ACHN (cell line): Measurements from ENCODE around the gene SLC45A2.
A peak's percentile ranks its signal among the peaks of the same experiment; 100 is the strongest.
"Not testable (repeated sequence)": the region's sequence is repeated elsewhere in the genome, so short reads cannot be mapped to it uniquely, and the experiment has no call there.

Source experiments
- DNase-seq: peaks from one replicate; pipeline ENCODE4 v3.0.0-alpha.2; 2015
- in situ Hi-C: cut with HindIII; loops from 2 replicates; pipeline ENCODE4 v1.10.0; 2017; ENCODE audit warnings: low sequenced_read_pairs, low pct_ligation_motif_present, low pct_unique_long_range_greater_than_20kb

SLC45A2 gene, protein sequence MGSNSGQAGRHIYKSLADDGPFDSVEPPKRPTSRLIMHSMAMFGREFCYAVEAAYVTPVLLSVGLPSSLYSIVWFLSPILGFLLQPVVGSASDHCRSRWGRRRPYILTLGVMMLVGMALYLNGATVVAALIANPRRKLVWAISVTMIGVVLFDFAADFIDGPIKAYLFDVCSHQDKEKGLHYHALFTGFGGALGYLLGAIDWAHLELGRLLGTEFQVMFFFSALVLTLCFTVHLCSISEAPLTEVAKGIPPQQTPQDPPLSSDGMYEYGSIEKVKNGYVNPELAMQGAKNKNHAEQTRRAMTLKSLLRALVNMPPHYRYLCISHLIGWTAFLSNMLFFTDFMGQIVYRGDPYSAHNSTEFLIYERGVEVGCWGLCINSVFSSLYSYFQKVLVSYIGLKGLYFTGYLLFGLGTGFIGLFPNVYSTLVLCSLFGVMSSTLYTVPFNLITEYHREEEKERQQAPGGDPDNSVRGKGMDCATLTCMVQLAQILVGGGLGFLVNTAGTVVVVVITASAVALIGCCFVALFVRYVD

DNA sequence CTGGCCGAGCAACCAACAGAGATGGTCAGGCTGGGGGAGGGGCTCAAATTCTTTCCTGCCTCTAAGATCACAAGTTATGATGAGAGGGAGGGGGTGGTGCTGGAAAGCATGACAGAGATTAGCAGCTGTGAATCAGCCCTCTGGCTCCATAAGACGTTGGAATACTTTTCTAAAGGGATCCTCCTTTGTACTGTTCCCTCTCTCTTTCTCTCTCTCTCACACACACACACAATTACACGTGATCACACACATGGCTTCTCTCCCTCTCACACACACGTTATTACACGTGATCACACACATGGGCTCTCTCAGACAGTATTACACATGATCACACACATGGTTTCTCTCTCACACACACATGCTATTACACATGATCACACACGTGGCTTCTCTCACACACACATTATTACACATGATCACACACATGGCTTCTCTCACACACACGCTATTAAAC is at the start of gene SLC45A2:
TSS of gene SLC45A2 (minus strand) at position 23 of the 454 bp plus-strand sequence. CDS start 110 bp downstream, outside the sequence.
- in situ Hi-C loops: no loop called here
- no peak for DNase-seq

DNA sequence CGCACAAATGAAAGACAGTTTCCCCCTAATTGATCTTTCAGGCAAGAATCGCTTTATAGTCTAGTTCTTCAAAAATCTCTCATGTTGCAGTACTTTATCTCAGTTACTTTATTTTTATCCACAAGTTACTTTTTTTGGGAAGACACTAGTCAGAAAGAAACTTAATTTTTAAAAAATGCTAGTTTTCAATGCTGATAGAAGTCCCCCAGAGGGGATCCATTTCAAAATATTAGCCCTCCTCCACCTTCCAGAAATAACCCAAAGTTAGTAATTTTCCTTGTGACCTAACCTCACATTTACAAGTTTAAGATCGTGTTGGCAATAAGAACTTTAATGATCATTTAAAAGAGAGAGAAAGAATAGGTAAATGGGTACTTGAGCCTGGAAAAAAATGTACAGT is 47.5 kb upstream of the SLC45A2 start:
- in situ Hi-C loops: no loop called here
- DNase-seq: no peak

DNA sequence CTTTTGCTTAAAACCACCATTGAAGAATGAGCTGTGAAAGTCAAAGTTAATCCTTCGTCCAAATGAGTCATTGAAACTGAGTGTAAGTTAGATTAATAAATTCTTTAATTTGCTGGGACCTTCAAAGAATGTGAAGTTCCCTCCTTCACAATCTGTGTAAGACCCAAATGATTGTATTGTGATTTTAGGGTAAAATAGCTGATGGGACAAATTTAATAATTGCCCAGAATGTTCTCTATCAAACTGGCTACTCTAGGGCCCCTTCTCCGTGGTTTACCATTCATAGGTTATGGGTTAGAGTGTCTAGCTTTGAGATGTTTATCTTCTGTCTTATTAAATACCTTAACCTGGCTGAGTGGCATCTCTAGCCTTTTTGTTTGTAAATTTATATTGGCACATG is 46.6 kb upstream of the SLC45A2 start:
- in situ Hi-C loops: no loop called here
- DNase-seq: no peak

DNA sequence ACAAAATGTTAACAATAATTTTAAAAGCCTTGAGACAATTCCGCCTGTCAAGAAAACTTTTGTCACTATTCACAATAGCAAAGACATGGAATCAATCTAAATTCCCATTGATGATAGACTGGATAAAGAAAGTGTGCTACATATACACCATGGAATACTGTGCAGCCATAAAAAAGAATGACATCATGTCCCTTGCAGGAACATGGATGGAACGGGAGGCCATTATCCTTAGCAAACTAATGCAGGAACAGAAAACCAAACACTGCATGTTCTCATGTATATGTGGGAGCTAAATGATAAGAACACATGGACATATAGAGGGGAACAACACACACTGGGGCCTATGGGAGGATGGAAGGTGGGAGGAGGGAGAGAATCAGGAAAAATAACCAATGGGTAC is 46.1 kb upstream of the SLC45A2 start:
- in situ Hi-C loops, DNase-seq: not testable (repeated sequence)

DNA sequence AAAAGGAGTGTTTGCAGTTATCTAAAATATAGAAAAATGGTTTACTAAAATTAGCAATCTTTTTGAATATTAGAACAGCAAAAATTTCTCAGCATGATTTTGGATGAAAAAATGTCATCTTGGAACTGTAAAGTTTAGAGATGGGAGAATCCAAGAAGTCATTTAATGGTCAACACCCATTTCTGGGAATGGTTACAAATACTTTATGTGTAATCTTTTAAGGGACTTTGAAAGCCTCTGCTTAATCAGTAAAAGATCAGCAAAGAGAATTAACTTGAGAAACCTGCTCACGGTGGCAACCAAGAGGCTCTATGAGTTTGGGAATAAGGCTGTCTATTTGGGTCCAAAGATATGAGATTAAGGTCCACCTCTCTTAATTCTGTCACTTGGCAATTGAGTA is 45.6 kb upstream of the SLC45A2 start:
- peak; percentile 41 for DNase-seq
- in situ Hi-C loops: no loop called here

DNA sequence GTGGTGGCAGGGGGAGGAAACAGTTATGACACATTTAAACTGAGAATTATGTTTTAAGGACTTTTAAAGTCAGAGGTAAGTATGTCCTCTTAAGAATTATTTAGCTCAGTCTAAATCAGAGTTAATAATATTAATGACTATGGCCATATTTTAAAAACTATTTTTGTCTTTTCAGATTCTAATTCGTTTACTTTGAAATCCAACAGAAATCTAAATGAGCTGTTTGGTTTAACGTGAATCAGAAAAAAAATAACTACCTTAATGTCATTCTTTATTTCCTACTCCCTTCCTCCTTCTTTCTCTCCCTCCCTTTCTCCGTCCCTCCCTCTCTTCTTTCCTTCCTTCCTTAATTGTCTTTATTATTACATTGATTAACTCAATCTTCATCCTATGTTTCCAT is 43.9 kb upstream of the SLC45A2 start:
- in situ Hi-C loops: no loop called here
- DNase-seq: no peak

DNA sequence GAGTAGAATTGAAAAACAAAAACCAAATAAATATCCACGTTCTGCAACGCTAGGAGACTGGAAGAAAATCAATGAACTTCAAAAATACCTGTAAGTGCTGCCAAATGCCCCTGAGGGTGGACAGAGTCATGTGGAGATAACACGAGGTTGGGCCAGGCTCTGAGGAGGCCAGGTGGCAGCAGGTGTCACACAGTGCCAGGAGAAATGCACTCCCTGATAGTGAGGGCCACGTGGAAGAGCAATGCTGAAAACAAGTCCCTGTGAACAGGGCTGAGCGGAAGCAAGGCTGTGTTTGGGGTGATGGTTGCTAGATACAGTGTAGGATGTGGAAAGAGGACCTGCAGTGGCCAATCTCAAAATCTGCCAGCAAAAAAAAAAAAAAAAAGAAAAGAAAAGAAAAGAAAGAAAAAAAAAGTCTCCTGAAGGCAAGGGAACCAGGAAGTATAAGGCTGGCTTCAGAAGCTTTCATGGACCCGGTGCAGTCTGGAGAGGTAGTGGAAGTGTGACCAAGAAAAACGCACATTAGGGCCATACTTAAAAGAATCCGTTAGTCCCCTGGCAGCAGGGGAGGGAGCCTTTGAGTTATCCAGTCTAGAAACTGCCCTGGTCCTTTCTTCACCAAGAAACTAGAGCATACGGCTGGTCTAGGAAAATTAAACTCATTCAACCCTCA is 41.7 kb upstream of the SLC45A2 start:
- DNase-seq: no peak
- in situ Hi-C loops: no loop called here

DNA sequence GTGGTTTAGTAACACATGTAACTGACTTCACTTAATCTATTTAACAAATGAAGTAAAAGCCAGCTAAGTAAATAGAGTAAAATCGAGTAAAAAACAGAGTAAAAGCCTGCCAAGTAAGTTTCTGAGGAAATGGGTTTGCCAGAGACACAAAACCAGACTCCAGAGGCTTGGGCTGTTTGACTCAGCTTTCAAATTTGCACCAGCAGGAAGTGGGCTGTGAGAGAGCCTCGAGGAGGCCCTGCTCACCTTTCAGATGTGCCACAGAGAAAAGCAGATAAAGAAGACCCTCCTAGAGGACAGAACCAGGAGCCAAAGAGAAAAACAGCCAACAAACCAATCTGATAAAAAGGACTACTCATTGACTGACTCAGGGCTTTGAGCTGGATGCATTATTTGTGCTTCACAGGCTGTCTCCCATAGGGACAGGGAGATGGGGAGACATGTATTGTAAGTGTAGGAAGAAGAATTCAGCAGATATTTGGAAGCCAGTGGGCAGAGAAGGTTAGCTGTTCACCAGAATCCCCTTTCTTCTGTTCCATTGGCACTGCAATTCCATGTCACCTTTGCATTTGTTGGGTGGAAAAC is 37.7 kb upstream of the SLC45A2 start:
- in situ Hi-C loops: no loop called here
- no peak for DNase-seq

DNA sequence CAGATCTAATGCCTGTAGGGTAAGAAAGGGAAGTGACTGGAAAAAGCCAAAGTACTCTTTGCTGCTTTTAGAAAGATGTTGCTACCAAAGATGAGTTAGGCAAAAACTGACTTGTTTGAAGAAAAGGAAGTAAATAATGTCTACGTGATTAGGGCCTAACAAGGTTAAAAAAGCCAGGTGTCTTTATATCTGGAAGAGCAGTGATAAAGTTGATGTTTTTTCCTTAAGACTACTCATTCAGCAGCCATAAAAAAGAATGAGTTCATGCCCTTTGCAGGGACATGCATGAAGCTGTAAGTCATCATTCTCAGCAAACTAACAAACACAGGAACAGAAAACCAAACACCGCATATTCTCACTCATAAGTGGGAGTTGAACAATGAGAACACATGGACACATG is 36.8 kb upstream of the SLC45A2 start:
- DNase-seq: no peak
- in situ Hi-C loops: no loop called here

DNA sequence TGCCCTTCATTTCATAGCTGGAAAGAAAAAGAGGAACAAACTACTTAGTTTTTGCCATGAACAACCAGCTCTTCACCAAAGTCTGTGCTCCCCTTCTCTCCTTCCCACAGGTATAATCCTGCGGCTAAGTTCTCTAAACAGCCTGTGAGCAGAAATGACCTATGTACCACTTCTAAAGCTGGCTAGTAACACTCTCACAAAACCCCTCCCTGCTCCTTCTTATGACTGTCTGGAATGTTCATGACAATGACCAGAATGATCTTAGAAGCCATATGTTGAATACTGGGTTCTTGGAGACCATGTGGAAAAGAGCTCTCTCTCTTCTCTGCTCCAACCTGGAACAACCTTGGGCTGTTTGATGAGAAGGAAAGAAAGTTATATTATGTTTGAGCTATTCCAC is 36.2 kb upstream of the SLC45A2 start:
- DNase-seq: no peak
- in situ Hi-C loops: no loop called here

DNA sequence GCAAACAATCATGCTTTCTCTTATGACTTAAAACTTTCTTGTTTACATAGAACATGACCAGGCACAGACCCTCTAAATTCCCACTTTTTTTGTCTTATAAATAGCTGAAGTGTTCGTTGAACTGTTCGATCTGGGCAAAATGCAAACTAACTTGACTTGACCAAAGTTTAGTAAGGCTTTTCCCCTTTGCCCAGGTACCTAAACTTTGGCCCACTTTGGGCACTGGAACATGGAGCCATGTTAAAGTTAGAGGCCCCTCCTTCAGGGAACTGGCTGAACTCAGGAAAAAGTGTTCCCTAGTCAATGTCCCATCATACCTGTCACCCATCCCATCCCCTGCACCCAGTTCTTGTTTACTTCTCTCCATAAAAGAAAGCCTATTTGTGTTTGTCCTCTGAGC is 32.8 kb upstream of the SLC45A2 start:
- in situ Hi-C loops: no loop called here
- DNase-seq: no peak

DNA sequence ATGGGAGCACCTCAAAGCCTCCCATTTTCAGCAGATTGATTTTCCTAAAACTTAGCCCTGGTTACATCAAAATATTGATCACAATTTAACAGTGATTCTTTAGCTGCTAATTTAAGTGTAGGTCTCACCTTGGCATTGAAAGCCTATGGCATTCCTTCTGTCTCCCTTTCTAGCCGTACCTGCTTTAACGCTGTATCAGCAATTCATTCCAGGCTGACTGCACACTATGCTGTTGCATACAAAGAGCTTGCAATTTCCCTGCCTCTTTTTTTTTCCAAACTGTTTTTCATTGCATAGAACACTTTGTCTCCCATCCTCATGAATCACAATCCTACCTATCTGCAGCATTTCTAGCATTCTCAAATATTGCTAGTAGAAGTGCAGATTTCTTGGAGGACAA is 32.3 kb upstream of the SLC45A2 start:
- in situ Hi-C loops: no loop called here
- no peak for DNase-seq

DNA sequence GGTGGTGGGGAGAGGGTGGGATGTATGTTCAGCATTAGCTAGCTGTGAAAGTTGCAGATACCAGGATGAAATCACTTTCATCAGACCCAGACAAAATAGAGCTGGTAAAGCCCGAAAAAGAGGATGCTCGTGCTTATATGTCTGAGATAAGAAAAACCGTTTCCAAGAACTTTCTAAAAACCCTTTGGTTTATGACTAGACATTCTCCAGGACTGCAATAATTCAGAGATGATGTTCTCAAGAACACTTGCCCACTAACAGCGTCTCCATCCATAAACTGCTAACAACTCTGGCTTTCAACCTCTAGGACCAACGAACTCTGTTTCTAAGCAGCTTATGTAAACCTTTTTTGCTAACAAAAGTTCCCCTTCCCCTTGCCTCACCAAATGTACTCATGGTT is 31.7 kb upstream of the SLC45A2 start:
- no peak for DNase-seq
- in situ Hi-C loops: no loop called here

DNA sequence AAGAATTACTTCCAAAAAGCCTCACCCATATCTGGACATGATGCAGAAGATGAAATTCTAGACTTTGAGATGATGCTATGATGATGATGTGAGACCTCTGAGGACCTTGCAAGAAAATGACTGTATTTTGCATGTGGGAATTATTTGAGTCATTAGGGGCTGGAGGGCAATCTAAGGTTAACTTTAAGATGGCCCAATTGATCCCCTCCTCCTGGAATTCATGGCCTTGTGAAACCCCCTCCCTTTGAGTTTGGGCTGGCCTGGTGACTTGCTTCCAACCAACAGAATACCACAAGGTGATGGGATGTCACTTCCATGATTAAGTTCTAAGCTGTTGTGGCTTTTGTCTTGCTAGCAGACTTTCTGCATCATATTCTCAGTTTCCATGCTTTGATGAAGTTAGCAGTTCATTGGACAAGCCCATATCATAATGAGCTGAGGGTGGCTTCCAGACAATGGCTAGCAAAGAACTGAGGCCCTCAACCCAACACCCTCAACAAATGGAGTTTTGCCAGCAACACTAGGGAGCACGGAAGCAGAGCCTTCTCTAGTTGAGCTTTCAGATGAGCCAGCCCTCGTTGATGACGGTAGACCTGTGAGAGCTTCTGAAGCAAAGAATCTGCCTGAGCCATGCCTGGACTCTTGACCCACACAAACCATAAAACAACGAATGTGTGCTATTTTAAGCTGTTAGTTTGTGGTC is 30.8 kb upstream of the SLC45A2 start:
- DNase-seq: no peak
- in situ Hi-C loops: no loop called here

DNA sequence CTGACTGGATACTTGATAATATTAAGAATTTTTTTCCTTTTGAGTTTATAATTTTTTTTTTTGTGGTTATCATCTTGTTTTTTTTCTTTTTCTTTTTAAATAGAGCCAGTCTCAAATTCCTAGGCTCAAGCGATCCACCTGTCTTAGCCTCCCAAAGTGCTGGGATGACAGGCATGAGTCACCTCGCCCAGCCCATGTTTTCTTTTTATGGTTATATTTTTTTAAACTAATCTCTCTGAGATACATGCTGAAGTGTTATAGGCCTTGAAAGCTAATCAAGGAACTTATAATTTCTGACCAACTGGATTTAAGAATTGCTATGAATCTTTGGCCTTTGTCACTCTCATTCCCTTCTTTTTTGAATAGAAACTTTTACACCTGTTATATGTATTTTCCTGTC is 30.1 kb upstream of the SLC45A2 start:
- in situ Hi-C loops: no loop called here
- no peak for DNase-seq

DNA sequence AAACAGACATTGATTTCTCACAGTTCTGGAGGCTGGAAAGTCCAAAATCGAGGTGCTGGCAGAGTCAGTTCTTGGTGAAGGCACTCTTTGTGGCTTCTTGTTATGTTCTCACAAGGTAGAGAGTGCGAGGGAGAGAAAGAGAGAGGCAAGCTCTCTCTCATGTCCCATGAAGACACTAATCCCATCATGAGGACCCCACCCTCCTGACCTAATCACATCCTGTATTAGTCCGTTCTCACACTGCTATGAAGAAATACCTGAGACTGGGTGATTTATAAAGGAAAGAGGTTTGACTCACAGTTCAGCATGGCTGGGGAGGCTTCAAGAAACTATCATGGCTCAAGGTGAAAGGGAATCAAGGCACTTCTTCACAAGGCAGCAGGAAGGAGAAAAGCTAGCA is 29.1 kb upstream of the SLC45A2 start:
- in situ Hi-C loops: no loop called here
- no peak for DNase-seq

DNA sequence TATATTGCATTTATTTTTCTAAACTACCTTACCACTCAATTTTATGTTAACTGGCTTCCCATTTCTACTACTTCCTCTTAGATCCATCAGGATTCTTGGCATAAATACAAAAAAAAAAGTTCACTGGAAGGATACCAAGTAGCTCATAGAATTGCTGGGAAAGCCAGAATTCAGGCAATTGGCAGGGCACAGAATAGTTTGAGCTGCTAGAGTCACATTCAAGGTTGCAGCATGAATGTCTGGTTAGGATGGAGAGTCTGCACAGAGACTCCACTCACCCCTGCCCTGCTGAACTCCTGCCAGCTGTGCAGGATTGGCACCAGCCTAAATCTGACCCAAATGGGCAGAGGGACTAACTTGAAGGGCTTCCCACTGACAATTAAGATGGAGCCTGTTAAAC is 28.3 kb upstream of the SLC45A2 start:
- in situ Hi-C loops: no loop called here
- no peak for DNase-seq

DNA sequence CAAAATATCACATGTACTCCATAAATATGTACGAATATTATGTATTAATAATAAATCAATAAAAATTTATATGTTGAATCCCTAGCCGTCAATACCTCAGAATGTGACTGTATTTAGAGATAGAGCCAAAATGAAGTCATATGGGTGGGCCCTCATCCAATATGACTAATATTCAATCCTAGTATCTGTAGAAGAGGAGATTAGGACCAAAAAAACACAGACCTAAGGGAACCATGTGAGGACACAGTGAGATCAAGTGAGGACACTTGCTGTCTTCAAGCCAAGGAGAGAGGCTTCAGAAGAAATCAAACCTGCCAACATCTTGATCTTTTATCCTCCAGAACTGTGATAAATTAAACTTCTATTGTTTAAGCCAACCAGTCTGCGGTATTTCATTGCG is 27.0 kb upstream of the SLC45A2 start:
- no peak for DNase-seq
- in situ Hi-C loops: no loop called here

DNA sequence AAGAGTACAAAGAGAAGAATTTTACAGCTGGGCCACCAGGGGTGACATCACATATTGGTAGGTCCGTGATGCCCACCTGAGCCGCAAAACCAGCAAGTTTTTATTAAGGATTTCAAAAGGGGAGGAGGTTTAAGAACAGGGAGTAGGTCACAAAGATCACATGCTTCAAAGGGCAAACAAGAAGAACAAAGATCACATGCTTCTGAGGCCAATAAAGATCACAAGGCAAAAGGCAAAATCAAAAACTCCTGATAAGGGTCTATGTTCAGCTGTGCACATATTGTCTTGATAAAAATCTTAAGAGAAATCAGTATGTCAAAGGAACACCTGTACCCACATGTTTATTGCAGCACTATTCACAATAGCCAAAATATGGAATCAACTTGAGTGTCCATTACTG is 25.7 kb upstream of the SLC45A2 start:
- in situ Hi-C loops, DNase-seq: not testable (repeated sequence)
